ENCODE results near the gene PABPN1L.

- TF ChIP-seq, protein P1, sequence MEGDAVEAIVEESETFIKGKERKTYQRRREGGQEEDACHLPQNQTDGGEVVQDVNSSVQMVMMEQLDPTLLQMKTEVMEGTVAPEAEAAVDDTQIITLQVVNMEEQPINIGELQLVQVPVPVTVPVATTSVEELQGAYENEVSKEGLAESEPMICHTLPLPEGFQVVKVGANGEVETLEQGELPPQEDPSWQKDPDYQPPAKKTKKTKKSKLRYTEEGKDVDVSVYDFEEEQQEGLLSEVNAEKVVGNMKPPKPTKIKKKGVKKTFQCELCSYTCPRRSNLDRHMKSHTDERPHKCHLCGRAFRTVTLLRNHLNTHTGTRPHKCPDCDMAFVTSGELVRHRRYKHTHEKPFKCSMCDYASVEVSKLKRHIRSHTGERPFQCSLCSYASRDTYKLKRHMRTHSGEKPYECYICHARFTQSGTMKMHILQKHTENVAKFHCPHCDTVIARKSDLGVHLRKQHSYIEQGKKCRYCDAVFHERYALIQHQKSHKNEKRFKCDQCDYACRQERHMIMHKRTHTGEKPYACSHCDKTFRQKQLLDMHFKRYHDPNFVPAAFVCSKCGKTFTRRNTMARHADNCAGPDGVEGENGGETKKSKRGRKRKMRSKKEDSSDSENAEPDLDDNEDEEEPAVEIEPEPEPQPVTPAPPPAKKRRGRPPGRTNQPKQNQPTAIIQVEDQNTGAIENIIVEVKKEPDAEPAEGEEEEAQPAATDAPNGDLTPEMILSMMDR (IDR thresholded peaks at IDR 0.05), result no peak
- no peak for TF ChIP-seq POLR2A (IDR thresholded peaks at IDR 0.05)
These were observed 16.0 kb upstream of the PABPN1L start for GRCh38 chr16:88882358-88883030.

Data from sigmoid colon (tissue), 3 donors.